Activated CD4-positive, alpha-beta T cell treated with anti-CD3 and anti-CD28 coated beads, Interleukin-2, amount 50 U/mL, for 24 hours (primary cell): ENCODE results near the gene ACOT7.
"Not testable (repeated sequence)": the region's sequence is repeated elsewhere in the genome, so short reads cannot be mapped to it uniquely, and the experiment has no call there.

ENCODE experiments used
- DNase-seq, 2 donors: peaks; one replicate each; pipeline ENCODE4 v3.0.0-alpha.2; 2020; ENCODE audit warnings: low read depth in 1 of 2, low spot score in 1 of 2

Gene ACOT7

DNA sequence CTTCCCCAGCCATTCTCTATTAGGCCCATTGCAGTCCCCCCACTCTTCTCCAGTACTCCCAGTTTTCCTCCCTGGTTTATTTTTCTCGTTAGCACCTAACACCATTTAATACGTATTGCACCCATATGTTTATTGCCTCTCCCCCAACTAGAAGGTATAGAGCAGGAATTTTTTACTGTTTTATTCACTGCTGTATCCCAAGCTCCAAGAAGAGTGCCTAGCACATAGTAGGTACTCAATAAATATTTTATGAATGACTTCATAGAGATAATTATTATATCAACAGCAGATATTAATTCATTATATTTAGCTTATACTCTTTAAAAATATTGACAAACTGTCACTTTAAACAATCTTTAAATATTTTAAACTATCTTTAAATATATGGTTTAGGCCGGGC is 5.7 kb upstream of the ACOT7 start:
- DNase-seq, result no peak

DNA sequence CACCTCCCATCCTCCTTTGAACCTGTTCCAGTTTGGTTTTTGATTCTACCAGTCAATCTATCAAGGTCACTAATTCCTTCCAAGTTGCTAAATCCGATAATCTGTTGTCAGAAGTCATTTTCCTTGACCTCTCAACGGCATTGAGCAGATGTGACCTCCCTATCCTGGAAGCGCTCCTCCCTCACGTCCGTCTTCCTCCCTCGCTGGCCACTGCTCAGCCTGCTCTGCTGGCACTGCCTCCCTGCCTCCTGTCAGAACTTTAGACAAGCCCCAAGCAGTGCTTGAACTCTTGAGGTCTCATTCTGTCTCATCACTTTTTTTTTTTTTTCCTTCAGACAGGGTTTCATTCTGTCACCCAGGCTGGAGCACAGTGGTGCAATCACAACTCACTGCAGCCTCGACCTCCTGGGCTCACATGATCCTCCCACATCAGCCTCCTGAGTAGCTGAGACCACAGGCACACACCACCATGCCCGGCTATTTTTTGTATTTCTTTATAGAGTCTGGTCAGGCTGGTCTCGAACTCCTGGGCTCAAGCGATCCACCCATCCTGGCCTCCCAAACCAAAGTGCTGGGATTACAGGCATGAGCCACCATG is 4.4 kb upstream of the ACOT7 start:
- DNase-seq, result no peak

DNA sequence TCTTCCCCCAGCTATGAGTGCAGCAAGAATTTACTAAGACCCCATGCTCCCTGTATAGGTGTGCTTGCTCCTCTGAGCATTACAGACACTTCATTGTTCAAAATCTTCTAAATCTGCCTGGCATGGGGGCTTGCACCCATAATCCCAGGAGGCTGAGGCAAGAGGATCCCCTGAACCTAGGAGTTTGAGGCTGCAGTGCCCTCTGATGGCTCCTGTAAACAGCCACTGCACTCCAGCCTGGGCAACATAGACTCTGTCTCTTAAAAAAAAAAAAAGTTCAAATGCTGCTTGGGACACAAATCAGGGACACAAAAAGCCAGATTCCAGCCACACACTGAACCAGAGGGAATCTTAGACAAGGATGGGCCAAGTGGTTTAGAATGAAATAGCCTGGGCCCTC is 3.4 kb upstream of the ACOT7 start:
- DNase-seq, result no peak

DNA sequence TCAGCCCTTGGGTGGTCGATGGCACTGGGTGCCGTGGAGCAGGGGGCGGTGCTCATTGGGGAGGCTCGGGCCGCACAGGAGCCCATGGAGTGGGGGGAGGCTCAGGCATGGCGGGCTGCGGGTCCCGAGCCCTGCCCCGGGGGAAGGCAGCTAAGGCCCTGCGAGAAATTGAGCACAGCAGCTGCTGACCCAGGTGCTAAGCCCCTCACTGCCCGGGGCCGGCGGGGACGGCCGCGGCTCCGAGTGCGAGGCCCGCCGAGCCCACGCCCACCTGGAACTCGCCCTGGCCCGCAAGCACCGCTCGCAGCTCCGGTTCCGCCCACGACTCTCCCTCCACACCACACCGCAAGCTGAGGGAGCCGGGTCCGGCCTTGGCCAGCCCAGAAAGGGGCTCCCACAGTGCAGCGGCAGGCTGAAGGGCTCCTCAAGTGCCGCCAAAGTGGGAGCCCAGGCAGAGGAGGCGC is 2.2 kb upstream of the ACOT7 start:
- not testable (repeated sequence) for DNase-seq

DNA sequence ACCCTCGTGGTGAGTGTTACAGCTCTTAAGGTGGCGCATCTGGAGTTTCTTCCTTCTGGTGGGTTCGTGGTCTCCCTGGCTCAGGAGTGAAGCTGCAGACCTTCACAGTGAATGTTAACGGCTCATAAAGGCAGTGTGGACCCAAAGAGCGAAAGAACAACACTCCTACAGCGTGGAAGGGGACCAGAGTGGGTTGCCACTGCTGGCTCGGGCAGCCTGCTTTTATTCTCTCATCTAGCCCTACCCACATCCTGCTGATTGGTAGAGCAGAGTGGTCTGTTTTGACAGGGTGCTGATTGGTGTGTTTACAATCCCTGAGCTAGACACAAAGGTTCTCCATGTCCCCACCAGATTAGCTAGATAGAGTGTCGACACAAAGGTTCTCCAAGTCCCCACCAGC is 1.6 kb upstream of the ACOT7 start:
- not testable (repeated sequence) for DNase-seq

DNA sequence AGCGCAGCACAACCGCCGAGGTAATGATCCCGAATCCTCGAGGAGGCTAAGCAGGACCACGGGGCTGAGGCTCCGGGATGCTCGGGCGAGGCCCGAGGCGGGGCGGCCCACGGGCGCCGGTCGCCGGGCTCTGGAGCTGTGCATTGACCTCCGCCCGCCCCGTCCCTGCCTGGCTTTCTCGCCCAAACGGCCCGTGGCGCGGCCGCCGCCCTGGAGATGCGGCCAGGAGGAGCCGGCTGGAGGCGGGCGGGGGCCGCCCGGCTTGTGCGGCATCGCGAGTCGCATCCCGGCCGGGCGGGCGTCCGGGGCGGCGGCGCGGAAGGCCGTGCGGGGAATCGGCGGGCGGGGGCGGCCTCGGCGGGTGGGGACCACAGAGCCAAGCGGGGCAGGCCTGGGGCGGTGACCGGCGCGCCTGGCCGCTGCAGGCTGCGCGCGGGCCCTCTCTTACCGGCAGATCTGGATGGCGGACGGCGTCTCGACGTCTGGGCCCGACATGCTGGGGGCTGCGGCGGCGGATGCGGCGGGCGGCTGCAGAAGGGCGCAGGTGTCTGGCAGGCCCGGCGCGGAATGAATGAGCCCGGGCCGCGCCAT is 663 bp downstream of the ACOT7 start:
- peak in 1 of 2 donors; percentile 19 for DNase-seq

DNA sequence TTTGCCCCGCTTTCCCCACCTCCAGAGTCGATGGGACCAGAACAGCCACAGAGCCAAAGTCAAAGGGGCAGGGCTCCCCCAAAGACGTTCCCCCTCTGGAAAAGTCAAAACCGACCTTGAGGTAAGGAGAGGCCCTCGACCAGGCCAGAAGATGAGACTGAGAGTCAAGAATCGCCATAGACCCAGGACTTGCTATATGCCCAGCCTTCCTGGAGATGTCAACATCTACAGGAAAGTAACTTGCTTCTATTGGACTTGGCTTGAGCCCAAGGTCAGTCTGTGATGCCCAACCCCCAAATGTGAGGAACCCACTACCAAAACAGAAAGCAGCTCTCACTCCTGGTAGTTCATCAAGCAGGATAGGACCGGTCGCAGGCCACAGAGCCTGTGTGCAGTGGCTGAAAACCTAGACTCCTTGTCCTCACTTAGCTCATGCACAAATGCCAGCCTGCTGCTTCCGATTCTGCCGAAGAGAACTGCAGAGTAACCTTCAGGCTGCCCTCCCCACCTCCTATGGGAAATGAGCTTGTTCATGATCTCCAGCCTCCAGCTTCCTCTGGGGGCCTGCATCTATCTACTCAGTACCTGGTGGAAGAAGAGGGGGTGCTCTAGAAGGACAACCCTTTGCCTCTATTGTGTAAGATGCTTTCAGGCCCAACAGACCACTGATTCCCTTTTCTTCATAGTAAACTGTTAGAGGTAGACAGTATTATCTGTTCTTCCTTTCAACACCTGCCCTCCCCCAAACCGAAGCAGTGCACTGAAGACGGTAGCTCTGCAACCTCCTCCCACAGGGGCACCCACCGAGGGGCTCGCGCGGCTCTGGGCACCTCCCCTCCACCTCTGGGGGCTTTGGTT is 1.4 kb downstream of the ACOT7 start:
- no peak for DNase-seq

DNA sequence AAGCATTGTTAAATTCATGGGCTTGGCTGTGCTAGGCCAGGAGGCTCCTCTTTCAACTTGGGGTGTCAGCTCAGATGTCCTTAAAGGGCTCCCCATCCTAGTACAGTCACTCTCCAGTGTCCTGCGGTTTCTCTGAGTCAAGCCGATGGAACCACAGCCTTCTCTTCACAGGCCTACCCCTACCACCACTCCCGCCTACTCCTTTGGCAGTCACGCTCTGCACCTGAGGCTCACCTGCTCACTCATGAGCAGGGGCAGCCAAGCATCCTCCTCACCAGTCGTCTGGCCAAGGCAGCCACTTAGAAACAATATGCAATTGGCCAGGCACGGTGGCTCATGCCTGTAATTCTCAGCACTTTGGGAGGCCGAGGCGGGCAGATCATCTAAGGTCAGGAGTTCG is 3.6 kb downstream of the ACOT7 start:
- no peak for DNase-seq

DNA sequence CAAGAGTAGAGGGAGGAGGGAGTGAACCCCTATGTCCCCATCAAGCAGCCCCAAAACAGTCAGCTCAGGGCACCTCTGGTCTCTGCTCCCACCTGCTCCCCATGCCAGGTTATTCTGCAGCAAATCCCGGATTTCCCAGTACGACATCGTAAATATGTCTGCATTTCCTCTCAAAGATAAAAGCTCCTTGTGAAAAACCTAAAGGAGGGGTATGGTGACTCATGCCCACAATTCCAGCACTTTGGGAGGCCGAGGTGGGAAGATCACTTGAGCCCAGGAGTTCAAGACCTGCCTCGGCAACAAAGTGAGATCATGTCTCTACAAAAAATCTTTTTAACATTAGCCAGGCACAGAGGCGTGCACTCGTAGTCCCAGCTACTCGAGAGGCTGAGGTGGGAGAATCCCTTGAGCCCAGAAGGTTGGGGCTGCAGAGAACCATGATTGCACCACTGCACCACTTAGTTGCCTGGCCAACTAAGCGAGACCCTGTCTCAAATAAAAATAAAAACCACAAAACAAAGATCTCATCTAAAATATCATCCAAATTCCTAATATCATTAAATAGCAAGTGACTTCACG is 7.1 kb downstream of the ACOT7 start:
- DNase-seq, result no peak

DNA sequence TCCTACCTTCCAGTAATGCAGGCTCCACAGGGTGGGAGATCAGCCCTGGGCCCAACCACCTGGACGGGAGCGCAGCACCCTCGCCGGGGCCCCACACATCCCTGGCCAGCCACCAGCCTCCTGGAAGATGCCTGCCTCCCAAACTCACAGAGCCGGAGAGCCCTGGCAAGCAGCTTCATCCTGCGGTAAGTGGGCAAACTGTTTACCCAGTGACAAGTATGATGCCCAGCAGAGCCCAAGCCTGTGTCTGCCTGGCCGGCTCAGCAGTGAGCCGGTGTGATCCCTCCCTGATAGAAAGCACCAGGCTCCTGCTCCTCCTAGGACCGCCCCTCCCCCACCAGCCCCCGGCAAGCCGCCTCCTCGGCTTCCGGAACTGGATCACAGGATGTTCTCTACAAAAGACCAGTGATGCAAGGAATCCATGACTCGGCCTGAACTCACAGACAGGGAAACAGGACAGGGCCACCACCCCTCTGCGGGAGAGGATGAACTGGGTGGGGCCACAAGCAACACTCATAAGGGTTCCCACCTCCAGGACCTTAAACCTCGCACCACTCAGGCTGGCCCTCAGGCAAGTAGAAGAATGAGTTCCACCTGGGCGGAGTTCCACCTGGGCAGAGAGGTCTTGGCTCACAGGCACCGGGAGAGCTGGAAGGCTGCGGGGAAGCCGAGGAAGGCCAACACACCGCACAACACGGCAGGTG is 7.9 kb downstream of the ACOT7 start:
- DNase-seq, result no peak

DNA sequence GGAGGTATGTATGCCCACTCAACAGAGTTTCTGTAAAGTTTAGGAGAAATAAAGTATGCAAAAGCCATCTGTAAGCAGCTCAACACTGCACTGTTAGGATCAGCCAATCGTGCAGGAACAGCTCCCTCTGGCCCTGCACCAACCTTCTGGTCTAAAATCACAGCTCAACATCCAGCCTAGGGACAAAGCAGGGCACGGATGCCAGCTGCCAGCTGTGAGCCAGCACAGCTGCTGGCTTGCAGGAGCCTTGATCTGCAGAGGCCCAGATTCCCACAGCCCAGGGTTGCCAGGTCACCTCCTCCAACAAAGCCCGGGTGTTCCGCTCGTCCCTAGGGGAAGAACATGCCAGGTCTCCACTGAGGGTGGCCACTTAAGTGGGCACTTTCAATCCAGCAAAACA is 8.6 kb downstream of the ACOT7 start:
- DNase-seq, result no peak

DNA sequence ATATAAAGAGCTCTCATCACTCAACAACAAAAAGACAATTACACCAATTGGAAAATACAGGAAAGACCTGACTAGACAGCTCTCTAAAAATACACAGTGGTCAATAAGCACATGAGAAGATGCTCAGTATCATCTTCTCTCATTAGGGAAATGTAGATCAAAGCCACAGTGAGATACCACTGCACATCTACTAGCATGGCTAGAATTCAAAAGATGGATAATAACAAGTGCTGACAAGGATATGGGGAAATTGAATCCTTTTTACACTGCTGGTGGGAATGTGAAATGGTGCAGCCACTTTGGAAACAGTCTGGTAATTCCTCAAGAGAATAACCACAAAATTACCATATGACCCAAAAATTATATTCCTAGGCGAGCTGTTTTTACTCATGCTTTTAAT is 9.4 kb downstream of the ACOT7 start:
- DNase-seq, result no peak

DNA sequence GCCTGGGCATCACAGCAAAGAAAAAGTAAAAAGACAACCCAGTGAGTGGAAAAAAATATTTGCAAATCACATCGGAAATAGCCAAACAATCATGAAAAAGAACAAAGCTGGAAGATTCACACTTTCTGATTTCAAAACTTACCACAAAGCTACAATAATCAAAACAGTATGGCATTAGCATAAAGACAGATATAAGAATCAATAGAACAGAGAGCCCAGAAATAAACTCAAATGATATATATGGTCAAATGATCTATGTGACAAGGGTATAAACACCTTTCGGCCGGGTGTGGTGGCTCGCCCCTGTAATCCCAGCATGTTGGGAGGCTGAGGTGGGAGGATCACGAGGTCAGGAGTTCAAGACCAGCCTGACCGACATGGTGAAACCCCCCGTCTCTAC is 13.5 kb downstream of the ACOT7 start:
- DNase-seq, result no peak

DNA sequence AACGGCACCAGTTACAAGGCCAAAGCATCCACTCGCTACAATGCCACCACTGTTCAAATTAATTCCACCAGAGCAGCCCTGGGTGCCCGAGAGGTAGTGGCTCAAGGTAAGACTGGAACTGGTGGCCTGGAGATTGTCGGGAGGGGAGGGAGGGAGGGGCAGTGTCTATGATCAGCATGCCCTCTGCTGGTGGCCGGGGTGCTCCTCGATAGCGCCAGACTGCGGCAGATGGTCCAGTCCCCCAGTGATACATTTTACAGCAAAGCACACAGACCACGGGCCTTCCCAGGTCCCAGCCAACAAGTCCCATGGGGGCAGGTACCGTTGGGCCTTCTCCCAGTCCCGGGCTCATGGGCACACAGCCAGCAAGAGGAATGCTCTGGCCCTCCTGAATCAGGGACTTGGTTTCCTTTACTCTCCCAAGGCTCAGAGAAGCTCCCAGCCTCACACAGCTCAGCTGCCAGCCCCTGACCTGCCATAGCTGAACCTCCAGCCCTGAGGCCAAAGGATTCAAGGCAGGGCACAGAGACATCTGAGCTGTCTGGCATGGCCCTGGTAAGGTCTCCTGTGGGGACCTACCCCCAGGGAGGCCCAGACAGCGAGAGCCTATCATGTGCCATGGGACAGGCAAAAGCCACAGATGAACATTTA is 15.3 kb downstream of the ACOT7 start:
- no peak for DNase-seq

DNA sequence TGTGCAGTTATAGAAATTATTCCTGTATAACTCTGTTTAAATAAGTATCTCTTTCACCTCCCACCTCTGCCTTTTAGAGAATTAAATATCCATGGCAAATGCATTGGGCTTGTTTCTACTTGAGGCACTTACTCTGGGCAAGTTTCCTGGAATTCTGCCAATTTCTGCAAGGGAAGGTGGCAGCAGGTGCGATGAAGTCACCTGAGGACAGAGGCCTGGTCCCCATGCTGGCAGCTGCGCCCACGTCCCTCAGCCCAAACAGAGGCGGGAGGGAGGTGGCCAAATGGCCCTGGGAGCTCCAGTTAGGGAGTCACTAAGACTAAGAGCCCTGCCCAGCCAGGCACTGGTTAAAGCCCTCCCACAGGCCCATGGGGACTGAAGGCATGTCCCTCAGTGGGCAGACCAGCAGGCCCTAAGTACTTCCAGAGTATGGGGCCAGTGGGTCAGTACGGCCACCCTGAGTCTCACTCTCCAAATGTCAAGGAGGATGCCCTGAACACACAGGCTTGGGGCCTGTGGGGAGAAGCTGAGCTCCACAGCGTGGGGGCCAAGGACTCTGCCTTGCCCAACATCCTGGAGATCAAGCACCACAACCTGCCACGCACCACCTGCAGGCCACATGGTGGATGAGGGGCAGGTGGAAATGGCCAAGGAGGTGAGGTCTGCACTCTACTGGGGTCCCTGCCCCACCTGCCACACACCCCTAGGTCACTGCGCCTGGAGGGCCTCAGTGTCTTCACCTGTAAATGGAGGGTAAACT is 19.4 kb downstream of the ACOT7 start:
- no peak for DNase-seq

DNA sequence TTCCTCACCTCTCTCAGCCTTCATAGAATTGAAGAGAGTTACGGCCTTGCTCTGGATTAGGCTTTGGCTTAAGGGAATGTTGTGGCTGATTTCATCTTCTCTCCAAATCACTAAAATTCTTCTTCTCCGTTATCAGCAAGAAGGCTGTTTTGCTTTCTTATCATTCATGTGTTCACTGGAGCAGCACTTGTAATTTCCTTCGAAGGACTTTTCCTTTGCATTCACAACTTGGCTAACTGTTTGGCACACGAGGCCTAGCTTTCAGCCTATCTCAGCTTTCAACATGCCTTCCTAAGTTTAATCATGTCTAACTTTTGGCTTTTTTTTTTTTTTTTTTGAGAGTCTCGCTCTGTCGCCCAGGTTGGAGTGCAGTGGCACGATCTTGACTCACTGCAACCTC is 21.3 kb downstream of the ACOT7 start:
- not testable (repeated sequence) for DNase-seq

DNA sequence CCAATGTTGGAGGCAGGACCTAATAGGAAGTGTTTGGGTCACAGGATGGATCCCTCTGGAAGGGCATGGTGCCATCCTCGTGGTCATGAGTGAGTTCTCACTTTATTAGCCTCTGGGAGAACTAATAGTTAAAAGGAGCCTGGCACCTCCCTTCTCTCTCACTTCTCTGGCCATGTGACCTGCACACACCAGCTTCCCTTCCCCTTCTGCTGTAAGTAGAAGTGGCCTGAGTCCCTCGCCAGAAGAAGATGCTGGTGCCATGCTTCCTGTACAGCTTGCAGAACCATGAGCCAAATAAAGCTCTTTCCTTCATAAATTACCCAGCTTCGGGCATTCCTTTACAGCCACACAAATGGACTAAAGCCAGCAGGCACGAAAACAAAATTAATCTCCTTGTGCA is 23.6 kb downstream of the ACOT7 start:
- no peak for DNase-seq

DNA sequence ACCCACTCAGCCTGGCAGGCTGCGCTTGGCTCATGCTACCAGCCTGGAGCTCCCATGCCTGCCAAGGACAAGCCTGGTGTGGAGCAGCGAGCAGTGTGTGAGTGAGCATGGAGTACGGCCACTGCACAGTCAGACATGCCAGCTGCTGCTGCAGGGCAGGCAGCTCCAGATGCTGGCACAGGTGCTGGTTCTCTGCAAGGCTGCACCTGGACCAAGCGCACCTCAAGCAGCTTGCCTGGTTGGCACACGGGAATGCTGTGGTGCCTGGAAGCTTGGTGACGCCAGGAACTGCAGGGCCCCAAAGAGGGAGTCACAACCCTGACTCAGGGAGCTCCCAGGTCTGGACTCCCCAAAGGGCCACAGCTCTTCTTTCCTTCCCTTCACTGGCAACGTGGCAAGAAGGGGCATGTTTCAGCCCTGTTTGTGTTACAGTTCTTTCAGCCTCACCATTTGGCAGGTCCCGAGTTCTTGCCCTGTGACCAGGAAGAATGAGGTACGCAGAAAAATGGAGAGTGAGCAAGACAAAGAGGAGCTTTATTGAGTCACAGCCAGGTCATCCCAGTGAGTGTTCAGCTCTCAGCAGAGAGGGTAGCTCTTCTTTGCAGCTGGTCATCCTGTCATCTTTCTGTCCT is 26.1 kb downstream of the ACOT7 start:
- DNase-seq, result no peak

DNA sequence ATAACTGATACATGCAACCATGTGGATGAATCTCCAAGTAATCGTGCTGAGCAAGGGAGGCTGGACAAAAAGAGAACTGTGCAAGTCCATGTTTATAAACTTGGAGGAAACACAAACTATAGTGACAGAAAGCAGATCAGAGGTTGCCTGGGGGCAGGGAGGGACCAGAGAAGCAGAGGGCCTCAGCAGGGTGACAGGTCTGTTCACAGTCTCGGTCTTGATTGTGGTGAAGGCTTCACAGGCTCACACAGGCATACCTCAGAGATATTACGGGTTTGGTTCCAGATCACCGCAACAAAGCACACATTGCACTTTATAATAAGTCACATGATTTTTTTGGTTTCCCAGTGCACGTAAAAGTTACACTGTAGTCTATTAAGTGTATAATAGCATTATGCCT is 28.5 kb downstream of the ACOT7 start:
- DNase-seq, result peak in 1 of 2 donors; percentile 27
